ENCODE results near the gene ODF2. TPM values are rescaled to one million over a fixed set of nuclear protein-coding genes. Genes with fewer than 3 reads are reported as not detected.
"Not testable (repeated sequence)": the region's sequence is repeated elsewhere in the genome, so short reads cannot be mapped to it uniquely, and the experiment has no call there.

ODF2 gene
- total RNA-seq: 10 to 100 TPM; 49.4 to 66.2 TPM

DNA sequence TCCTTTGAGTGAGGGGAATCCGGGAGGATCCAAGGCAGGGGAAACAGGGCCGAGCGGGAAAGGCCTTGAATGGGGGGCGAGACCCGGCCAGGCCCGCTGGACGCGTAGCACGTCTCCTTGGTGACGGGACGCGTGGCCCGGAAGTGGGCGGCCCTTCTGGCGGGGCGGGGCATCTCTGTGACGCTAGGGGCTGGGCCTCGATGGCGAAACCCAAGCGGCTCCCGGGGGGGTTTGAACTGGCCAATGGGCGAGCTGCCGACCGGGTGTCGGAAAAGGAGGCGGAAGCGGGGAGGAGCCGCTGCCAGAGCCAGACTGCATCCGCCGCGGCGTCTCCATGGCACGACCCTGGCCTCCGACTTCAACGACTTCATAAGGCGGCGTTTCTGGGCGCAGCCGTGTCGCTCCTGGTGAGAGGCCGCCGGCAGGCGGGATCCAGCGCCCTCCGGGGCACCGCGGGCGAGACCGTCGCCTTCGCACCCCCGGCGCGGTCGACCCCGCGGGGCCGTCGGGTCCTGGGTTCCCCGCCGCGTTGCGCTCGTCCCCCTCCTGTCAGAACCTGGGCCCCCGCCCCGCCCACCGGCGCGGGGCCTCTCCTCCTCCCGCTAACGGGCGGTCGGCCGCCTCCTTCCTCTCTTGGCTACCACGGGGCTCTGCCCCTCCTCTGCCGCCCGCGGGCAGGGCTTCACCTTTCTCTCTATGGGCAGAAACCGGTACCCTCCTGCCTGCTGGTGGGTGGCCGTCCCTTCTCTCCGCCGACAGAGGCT is at the start of gene ODF2:
ODF2 (plus strand) TSS at position 158 of the 764 bp plus-strand sequence; CDS start at position 244, 86 bp downstream.
- H3K4me1 Mint-ChIP-seq: peaks cover 5% of the 10 kb centered on the region
- peak within 1 kb of the TSS; percentile 87 for H3K4me3 Mint-ChIP-seq
- H3K36me3 Mint-ChIP-seq (ENCODE audit: low read depth): peaks cover 22% of the 10 kb centered on the region
- H3K27ac Mint-ChIP-seq: peak within 1 kb of the TSS; percentile 81
- H3K9me3 Mint-ChIP-seq: no peaks in the 10 kb centered on the region
- ATAC-seq (replicated peaks): peak; percentile 94
- H3K27me3 Mint-ChIP-seq: no peaks in the 10 kb centered on the region

DNA sequence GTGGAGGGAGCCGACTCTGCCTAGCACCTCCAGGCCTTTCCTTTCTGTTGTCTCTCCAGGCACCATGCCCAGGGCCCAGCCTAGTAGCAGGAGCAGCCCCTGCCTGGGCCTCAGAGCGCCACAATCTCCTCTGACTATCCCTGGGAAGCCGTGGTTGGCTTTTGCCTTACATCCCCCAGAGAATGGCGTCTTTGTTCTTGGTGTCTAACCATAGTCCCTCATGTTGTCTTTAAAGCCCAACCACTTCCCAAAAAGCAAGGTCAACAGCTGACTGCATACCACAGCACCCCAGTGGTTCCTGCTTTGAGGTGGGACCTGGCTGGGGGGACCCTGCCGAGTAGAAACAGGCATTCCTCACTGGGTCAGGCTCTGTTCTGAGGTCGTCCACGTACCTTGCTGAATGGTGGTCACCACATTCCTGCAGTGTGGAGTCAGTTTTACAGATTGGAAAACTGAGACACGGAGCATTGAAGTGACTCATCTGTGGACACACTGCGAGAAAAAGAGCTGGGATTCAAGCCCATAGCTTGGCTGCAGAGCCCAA is 48.9 kb upstream of the ODF2 start:
- Mint-ChIP-seq H3K27ac (peak overlapping the region; percentile 43), H3K27me3 (peaks cover 22% of the 10 kb centered on the region), H3K36me3 (ENCODE audit: low read depth) (no peaks in the 10 kb centered on the region), H3K9me3 (no peaks in the 10 kb centered on the region), H3K4me1 (no peaks in the 10 kb centered on the region), H3K4me3 (no peak overlapping the region)
- no peak for ATAC-seq (replicated peaks)

DNA sequence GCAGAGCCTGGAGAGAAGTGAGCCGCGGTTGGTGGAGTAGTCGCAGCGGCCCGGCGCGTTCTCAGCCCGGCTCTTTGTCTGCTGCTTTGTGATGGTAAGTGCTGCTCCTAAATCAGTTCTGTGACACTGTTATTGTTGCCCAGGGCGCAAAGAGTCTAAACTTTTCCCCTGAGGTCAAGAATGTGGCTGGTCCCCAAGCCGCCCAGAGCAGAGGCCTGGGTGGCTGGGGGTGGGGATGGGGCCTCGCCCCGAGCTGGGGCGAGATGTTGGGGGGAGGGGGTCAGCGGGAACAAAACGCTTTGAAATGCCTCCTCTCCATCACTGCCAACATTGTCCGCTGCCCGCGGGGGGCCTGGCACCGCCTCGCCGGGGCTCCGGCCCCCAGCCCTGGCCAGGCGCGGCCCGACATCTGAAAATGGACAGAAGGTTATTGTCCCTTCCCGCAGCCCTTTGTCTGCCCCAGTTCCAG is 46.8 kb upstream of the ODF2 start:
- H3K36me3 Mint-ChIP-seq (ENCODE audit: low read depth): no peaks in the 10 kb centered on the region
- H3K27me3 Mint-ChIP-seq: peaks cover 22% of the 10 kb centered on the region
- no peaks in the 10 kb centered on the region for H3K9me3 Mint-ChIP-seq
- H3K4me1 Mint-ChIP-seq: no peaks in the 10 kb centered on the region
- no peak overlapping the region for H3K27ac Mint-ChIP-seq
- no peak overlapping the region for H3K4me3 Mint-ChIP-seq
- ATAC-seq (replicated peaks): no peak

DNA sequence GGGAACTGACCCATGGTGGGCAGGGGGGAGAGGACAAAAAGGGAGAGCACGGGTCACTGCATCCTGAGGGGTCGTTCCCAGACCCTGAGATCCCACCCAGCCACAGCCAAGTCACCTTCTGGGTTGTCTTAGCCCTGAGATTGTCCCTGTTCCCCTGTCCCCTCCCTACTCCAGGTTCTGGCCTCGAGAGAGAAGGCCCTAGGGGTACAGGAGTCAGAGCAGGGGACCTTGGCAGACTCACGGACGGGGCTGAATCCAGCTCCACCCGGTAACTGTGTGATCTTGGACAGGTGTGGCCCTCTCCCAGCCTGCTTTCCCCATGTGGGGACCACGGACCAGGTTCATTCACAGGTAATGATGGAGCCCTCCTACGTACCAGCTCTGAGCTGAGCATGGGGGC is 46.4 kb upstream of the ODF2 start:
- H3K9me3 Mint-ChIP-seq: no peaks in the 10 kb centered on the region
- no peak overlapping the region for H3K27ac Mint-ChIP-seq
- no peak for ATAC-seq (replicated peaks)
- H3K4me1 Mint-ChIP-seq: no peaks in the 10 kb centered on the region
- no peak overlapping the region for H3K4me3 Mint-ChIP-seq
- peaks cover 25% of the 10 kb centered on the region for H3K27me3 Mint-ChIP-seq
- H3K36me3 Mint-ChIP-seq (ENCODE audit: low read depth): no peaks in the 10 kb centered on the region

DNA sequence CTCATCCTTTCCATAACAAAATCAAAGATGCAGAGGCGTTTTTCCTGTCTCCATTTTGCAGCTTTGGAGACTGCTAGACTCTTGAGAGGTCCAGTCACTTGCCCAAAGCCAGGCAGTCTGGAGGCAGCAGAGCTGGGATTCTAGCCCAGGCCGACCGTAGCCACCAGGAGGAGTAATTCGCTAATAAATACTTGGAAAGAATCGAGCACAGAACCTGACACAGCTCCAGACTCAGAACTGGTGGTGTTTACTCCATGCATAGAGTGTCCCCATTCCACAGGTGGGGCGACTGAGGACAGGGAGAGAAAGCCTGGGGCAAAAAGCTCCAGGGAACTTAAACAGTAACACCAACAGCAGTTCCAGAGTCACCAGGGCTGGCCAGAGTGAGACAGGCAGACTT is 45.8 kb upstream of the ODF2 start:
- no peak for ATAC-seq (replicated peaks)
- Mint-ChIP-seq H3K9me3 (no peaks in the 10 kb centered on the region), H3K36me3 (ENCODE audit: low read depth) (no peaks in the 10 kb centered on the region)

DNA sequence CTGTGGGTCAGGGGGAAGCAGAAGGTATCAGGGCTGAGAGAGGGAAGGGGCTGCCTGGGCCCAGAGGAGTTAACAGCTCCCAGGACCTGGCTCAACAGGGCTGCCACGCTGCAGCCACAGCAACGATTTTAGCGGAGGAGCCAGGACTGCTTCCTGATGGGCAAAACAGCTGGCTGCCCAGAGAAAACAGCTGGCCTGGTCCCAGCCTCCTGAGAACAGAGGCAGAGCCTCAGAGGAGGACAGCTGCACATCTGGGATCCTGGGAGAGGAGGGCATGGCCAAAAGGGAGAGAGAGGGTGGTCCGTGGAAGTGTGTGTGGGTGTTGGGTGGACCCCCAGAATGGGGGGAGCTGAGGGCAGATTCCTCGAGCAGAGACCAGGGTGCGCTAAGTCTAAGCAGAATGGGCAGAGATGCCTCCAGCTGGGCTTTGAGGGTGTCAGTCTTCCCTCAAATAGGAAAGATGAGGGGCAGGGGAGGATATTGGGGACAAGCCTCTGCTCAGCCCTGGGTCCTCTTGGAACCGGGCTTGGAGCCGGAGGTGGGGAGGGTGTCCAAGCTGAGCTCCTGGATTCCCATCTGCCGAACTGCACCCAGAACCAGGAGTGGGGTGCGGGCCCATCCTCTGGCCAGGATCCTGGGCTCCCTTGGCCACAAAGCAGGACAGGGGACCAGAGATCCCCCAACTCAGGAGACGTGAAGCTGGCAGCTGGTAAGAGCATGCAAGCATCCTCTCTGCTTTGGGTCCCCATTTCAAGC is 44.3 kb upstream of the ODF2 start:
- Mint-ChIP-seq H3K36me3 (ENCODE audit: low read depth) (no peaks in the 10 kb centered on the region), H3K9me3 (no peaks in the 10 kb centered on the region), H3K27ac (no peak overlapping the region), H3K27me3 (peaks cover 38% of the 10 kb centered on the region), H3K4me1 (no peaks in the 10 kb centered on the region), H3K4me3 (no peak overlapping the region)
- ATAC-seq (replicated peaks): no peak

More for the DNA sequence above, 45.8 kb upstream of the ODF2 start:
- H3K4me1 Mint-ChIP-seq: no peaks in the 10 kb centered on the region
- H3K4me3 Mint-ChIP-seq: no peak overlapping the region
- peaks cover 29% of the 10 kb centered on the region for H3K27me3 Mint-ChIP-seq
- H3K27ac Mint-ChIP-seq: no peak overlapping the region

DNA sequence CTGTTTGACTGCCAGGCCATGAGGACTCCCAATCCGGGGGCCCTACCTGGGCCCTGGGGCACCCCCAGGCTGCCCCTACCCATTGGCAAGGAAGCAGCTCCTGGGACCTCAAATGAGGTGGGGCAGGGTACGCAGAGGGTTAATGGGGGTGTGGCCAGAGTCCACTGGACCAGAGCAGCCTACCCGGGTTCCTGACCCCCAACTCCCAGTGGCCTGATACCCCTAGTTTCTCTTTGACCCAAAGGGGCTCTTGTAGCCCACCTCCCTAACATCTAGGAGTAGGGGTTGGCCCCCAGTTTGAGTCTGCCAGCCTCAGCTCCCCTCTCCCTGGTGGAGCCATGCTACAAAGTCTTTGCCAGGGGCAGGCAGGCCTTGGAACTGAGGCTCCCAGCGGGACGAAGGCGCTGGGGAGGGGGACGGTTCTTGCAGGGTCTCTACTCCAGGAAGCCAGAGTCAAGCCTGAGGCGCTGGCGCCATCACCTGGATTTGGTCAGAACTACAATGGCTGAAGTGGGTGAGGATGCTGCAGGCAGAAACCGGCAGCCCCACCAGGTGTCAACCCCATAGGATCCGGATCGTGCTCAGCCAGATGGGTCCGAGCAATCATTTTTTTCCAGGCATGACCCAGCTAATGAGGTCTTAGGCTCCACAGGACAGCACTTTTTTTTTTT is 43.6 kb upstream of the ODF2 start:
- Mint-ChIP-seq H3K27ac (no peak overlapping the region), H3K36me3 (ENCODE audit: low read depth) (no peaks in the 10 kb centered on the region), H3K4me3 (no peak overlapping the region), H3K9me3 (no peaks in the 10 kb centered on the region), H3K27me3 (peaks cover 36% of the 10 kb centered on the region), H3K4me1 (no peaks in the 10 kb centered on the region)
- ATAC-seq (replicated peaks): peak; percentile 37

DNA sequence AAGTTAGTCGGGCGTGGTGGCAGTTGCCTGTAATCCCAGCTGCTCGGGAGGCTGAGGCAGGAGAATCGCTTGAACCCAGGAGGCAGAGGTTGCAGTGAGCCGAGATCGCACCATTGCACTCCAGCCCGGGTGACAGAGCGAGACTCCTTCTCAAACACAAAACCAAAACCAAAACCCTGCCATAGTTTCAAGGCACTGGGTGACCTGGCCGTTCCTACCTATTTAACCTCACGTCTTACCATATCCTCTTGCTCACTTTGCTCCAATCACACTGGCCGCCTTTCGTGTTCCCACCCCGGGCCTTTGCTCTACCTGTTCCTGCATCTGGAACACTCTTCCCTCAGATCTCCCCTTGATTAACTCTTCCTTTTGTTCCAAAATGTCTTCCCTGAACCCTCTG is 42.1 kb upstream of the ODF2 start:
- not testable (repeated sequence) for ATAC-seq (replicated peaks); H3K36me3 Mint-ChIP-seq (ENCODE audit: low read depth); H3K4me1 Mint-ChIP-seq; H3K27ac Mint-ChIP-seq; H3K9me3 Mint-ChIP-seq; H3K4me3 Mint-ChIP-seq
- H3K27me3 Mint-ChIP-seq: peaks cover 29% of the 10 kb centered on the region

DNA sequence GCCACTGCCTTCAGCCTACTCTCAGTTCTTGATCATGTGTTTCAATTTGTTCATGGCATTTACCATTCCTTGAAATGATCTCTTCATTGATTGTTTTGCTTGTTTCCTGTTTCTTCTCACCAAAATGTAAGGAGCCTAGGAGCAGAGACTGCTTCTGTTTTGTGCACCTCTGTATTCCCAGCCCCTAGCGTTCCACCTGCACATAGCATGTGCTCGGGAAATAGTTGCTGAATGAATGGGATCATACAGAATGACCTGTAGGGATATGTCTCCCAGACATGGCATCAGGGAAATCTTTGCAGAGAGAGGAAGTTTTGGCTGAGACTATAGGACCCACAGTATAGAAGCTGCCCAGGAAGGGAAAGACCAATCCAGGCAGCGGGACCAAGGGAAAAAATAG is 41.3 kb upstream of the ODF2 start:
- no peak for ATAC-seq (replicated peaks)
- H3K27me3 Mint-ChIP-seq: peaks cover 27% of the 10 kb centered on the region
- H3K4me3 Mint-ChIP-seq: no peak overlapping the region
- H3K4me1 Mint-ChIP-seq: no peaks in the 10 kb centered on the region
- no peaks in the 10 kb centered on the region for H3K9me3 Mint-ChIP-seq
- H3K27ac Mint-ChIP-seq: no peak overlapping the region
- H3K36me3 Mint-ChIP-seq (ENCODE audit: low read depth): no peaks in the 10 kb centered on the region

DNA sequence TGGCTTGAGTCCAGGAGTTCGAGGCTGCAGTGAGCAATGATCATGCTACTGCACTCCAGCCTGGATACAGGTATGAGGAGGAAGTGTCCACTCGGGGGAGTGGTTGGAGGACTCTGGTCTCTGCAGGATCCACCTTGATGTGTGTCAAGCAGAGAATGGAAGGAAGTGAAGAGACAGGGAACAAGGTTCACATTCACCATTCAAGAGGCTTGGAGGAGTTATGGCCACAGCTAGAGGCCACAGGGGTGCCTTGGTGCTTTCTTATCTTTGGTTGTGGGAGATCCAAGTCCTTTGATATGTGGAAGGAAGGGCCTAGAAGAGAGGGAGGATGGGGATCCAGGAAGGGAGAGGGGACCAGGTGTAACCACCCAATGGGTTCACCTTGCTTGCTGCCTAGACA is 40.5 kb upstream of the ODF2 start:
- Mint-ChIP-seq H3K4me1 (no peaks in the 10 kb centered on the region), H3K27me3 (peaks cover 27% of the 10 kb centered on the region)
- no peak for ATAC-seq (replicated peaks)

DNA sequence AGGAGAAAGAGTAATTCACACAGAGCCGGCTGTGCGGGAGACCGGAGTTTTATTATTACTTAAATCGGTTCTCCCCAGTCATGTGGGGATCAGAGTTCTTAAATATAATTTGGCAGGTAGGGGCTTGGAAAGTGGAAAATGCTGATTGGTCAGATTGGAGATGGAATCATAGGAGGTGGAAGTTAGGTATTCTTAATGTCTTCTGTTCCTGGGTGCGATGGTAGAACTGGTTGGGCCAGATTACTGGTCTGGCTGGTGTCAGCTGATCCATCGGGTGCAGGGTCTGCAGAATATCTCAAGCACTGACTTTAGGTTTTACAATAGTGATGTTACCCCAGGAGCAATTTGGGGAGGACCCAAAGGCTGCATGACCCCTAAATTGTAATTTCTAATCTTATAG is 39.8 kb upstream of the ODF2 start:
- peaks cover 27% of the 10 kb centered on the region for H3K27me3 Mint-ChIP-seq
- no peak overlapping the region for H3K4me3 Mint-ChIP-seq
- ATAC-seq (replicated peaks): no peak
- H3K9me3 Mint-ChIP-seq: no peaks in the 10 kb centered on the region
- H3K27ac Mint-ChIP-seq: no peak overlapping the region
- H3K36me3 Mint-ChIP-seq (ENCODE audit: low read depth): no peaks in the 10 kb centered on the region
- no peaks in the 10 kb centered on the region for H3K4me1 Mint-ChIP-seq

More for the DNA sequence above, 40.5 kb upstream of the ODF2 start:
- Mint-ChIP-seq H3K9me3 (no peaks in the 10 kb centered on the region), H3K36me3 (ENCODE audit: low read depth) (no peaks in the 10 kb centered on the region), H3K27ac (no peak overlapping the region), H3K4me3 (no peak overlapping the region)

DNA sequence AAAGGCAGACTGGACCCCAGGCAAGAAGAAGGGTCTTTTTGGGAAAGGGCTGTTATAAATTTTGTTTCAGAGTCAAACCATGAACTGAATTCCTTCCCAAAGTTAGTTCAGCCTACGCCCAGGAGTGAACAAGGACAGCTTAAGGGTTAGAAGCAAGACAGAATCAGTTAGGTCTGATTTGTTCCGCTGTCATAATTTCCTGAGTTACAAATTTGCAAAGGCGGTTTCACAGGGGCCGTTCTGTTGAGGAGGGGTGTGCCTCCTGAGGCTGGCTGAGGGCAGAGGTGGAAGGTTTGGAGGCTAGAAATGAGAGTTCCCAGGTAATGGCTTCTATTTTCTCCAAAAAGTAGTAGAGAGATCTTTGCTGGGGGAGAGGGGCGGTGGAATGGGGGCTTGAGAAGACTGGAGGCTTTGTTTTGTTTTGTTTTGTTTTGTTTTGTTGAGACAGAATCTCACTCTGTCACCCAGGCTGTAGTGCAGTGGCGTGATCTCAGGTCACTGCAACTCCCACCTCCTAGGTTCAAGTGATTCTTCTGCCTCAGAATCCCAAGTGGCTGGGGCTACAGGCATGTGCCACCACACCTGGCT is 39.3 kb upstream of the ODF2 start:
- no peak overlapping the region for H3K27ac Mint-ChIP-seq
- no peaks in the 10 kb centered on the region for H3K36me3 Mint-ChIP-seq (ENCODE audit: low read depth)
- H3K4me3 Mint-ChIP-seq: no peak overlapping the region
- H3K9me3 Mint-ChIP-seq: no peaks in the 10 kb centered on the region
- no peaks in the 10 kb centered on the region for H3K4me1 Mint-ChIP-seq
- H3K27me3 Mint-ChIP-seq: peaks cover 21% of the 10 kb centered on the region
- no peak for ATAC-seq (replicated peaks)

DNA sequence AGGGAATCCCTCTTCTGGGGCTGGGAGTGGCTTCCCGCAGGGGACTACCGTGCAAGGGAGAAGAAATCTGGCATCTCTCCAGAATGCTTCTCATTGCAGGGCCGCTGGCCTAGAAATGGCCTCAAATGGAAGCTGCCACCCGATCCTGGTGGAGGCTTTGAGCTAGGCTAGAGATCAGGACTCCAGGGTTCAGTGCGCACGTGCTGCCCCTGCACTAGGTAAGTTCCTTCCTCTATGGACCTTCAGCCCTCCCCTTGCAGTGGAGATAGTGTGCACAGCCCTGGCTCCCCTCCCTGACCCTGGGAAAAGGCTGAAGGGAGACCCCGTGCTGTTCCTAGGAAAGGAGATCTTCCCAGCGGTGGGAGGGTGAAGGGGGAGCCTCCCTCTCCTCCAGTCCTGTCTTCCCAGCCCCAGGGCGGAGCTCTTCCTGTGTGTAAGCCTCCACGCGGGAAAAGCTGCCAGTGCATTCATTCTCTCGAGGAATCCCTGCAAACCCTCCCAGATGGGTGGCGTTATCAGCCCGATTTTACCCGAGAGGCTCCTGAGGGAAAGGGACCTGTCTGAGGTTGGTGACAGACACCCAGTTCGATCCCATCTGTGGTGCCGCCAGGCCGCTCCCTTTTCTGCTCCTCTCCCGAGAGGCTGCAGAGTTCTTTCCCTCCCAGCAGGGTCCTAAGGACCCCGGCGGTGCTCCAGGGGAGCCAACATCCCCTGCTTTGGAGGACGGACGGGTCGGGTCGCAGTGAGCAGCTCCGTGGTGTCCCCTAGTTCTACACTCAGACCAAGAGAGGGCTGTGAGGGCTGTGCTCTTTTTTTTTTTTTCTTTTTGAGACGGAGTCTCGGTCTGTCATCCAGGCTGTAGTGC is 36.5 kb upstream of the ODF2 start:
- peaks cover 16% of the 10 kb centered on the region for H3K27me3 Mint-ChIP-seq
- H3K4me1 Mint-ChIP-seq: no peaks in the 10 kb centered on the region
- no peaks in the 10 kb centered on the region for H3K36me3 Mint-ChIP-seq (ENCODE audit: low read depth)
- H3K4me3 Mint-ChIP-seq: peak overlapping the region; percentile 74
- no peaks in the 10 kb centered on the region for H3K9me3 Mint-ChIP-seq
- ATAC-seq (replicated peaks): no peak
- no peak overlapping the region for H3K27ac Mint-ChIP-seq

Measured in activated T-helper 17 cell treated with anti-CD3 and anti-CD28 coated beads, Interleukin-2, amount 50 U/mL, for 72 hours (primary cell).